GM12873 (cell line): ENCODE results near the gene BPIFB6.

Experiments
- CTCF ChIP-seq: IDR thresholded peaks from 2 replicates; pipeline ENCODE4 v1.5.1; 2012; ENCODE audit warnings: low read depth, mild to moderate bottlenecking, moderate library complexity, low read length, control low read depth; ENCODE audit not compliant: insufficient read depth; ENCODE audit errors: missing control alignments

BPIFB6 gene

GRCh38 chr20:33053291-33054106 is 22.1 kb downstream of the BPIFB6 start, which contains the start of gene BPIFB3:
Gene BPIFB3 (plus strand): TSS chr20:33053903. CDS start chr20:33055436, 1,533 bp downstream.
- no peak for TF ChIP-seq CTCF

- no peak for TF ChIP-seq CTCF
Measured at GRCh38 chr20:33054381-33054780, 22.9 kb downstream of the BPIFB6 start.

- no peak for TF ChIP-seq CTCF
Measured at GRCh38 chr20:33054791-33055190, 23.3 kb downstream of the BPIFB6 start.

GRCh38 chr20:33059136-33059535 is 27.7 kb downstream of the BPIFB6 start:
- no peak for TF ChIP-seq CTCF

GRCh38 chr20:33059741-33060390 is 28.4 kb downstream of the BPIFB6 start:
- TF ChIP-seq CTCF = no peak

- no peak for TF ChIP-seq CTCF
Measured at GRCh38 chr20:33061658-33062028, 30.2 kb downstream of the BPIFB6 start.

GRCh38 chr20:33062105-33062824 is 30.8 kb downstream of the BPIFB6 start:
- no peak for TF ChIP-seq CTCF
